Naive thymus-derived CD4-positive, alpha-beta T cell (primary cell): ENCODE measurements around the gene KIF4B. TPM values are rescaled to one million over a fixed set of nuclear protein-coding genes. Genes with fewer than 3 reads are reported as not detected.
"Not testable (repeated sequence)": the region's sequence is repeated elsewhere in the genome, so short reads cannot be mapped to it uniquely, and the experiment has no call there.

Experiments used
- ATAC-seq: fragments of 150-1000 bp; cut with Tn5 transposase; 2 replicates; pipeline ENCODE4 v1.10.0; 2021; ENCODE audit warnings: mild to moderate bottlenecking, moderate library complexity
- CTCF ChIA-PET: fragments of 350-600 bp; sonication (Branson Sonifier 250); formaldehyde crosslinking; loops from one replicate; lab custom pipeline; 2021; ENCODE audit warnings: antibody characterized with exemption; lab: Charles Lee
- POLR2A ChIA-PET: fragments of 350-600 bp; sonication (Branson Sonifier 250); formaldehyde crosslinking; loops from one replicate; lab custom pipeline; 2021; ENCODE audit warnings: antibody characterized with exemption, inconsistent platforms; lab: Charles Lee
- DNase-seq, 9 donors: peaks; one replicate each; pipeline versions ENCODE4 v3.0.0 to v3.0.0-alpha.2; 2020 to 2022; ENCODE audit warnings: mixed read lengths in 1 of 9
- H3K27ac ChIP-seq: one replicate; pipeline ENCODE4 v1.7.0; 2013; ENCODE audit warnings: mild to moderate bottlenecking, low read depth, low read length, moderate library complexity
- H3K27me3 ChIP-seq, 2 donors: one replicate each; pipeline ENCODE4 v1.7.0; 2013; ENCODE audit warnings: low read length in 2 of 2, mild to moderate bottlenecking in 2 of 2, moderate library complexity in 2 of 2; ENCODE audit not compliant: control insufficient read depth in 2 of 2, insufficient read depth in 2 of 2
- H3K36me3 ChIP-seq, 3 experiments: 1 replicate in 2 of 3; 2 replicates in 1 of 3; pipeline ENCODE4 v1.7.0; 2013; ENCODE audit warnings: low read length in 3 of 3, mild to moderate bottlenecking in 3 of 3, moderate library complexity in 1 of 3; ENCODE audit not compliant: insufficient read depth in 3 of 3, control insufficient read depth in 2 of 3
- H3K4me1 ChIP-seq, 2 donors: one replicate each; pipeline ENCODE4 v1.7.0; 2013; ENCODE audit warnings: low read length in 2 of 2, mild to moderate bottlenecking in 2 of 2, moderate library complexity in 1 of 2; ENCODE audit not compliant: control insufficient read depth in 2 of 2, insufficient read depth in 2 of 2
- H3K4me3 ChIP-seq: 2 replicates; pipeline ENCODE4 v1.7.0; 2013; ENCODE audit warnings: mild to moderate bottlenecking, low read length
- H3K9me3 ChIP-seq, 3 experiments: 1 replicate in 2 of 3; 2 replicates in 1 of 3; pipeline ENCODE4 v1.7.0; 2013; ENCODE audit warnings: low read length in 3 of 3; ENCODE audit not compliant: control insufficient read depth in 2 of 3
- H3K27ac Mint-ChIP-seq, 9 donors: one replicate each; pipeline ENCODE4 v1.8.0; 2020 to 2022; ENCODE audit warnings: mixed read lengths in 9 of 9, mild to moderate bottlenecking in 8 of 9, moderate library complexity in 5 of 9, inconsistent platforms in 2 of 9
- H3K27me3 Mint-ChIP-seq, 5 donors: one replicate each; pipeline ENCODE4 v1.8.0; 2021 to 2022; ENCODE audit warnings: mixed read lengths in 5 of 5, mild to moderate bottlenecking in 1 of 5
- H3K36me3 Mint-ChIP-seq, 5 donors: one replicate each; pipeline ENCODE4 v1.8.0; 2020 to 2022; ENCODE audit warnings: mixed read lengths in 5 of 5, mild to moderate bottlenecking in 3 of 5, inconsistent platforms in 1 of 5
- H3K4me1 Mint-ChIP-seq, 7 donors: one replicate each; pipeline ENCODE4 v1.8.0; 2020 to 2022; ENCODE audit warnings: mixed read lengths in 7 of 7, mild to moderate bottlenecking in 3 of 7, inconsistent platforms in 1 of 7
- H3K4me3 Mint-ChIP-seq, 10 donors: one replicate each; pipeline ENCODE4 v1.8.0; 2020 to 2022; ENCODE audit warnings: mild to moderate bottlenecking in 10 of 10, mixed read lengths in 10 of 10, moderate library complexity in 6 of 10, inconsistent platforms in 2 of 10
- H3K9me3 Mint-ChIP-seq, 11 donors: one replicate each; pipeline ENCODE4 v1.8.0; 2020 to 2022; ENCODE audit warnings: mixed read lengths in 11 of 11, mild to moderate bottlenecking in 4 of 11, inconsistent platforms in 1 of 11, moderate library complexity in 1 of 11
- intact Hi-C, 2 donors: fragments of 100-400 bp; cut with micrococcal nuclease; formaldehyde crosslinking; loops; one replicate each; pipeline ENCODE4 v1.15.1; 2023
- polyA plus RNA-seq, 2 donors: library from polyadenylated mRNA; unstranded; fragments of 300-500 nt; fragmentation: Illumina TruSeq; gene quantifications; one replicate each; pipeline ENCODE4 v1.2.3, GENCODE V29; 2021
- total RNA-seq, 6 experiments: library from RNA in 5 of 6; stranded (reverse) in 5 of 6; gene quantifications; 1 replicate in 5 of 6; 2 replicates in 1 of 6; pipeline ENCODE4 v1.2.3 and lab custom pipeline; 2021 to 2026

Gene KIF4B
- total and polyA plus RNA-seq, 7 experiments from 2014 or later = 0.10 TPM; not detected in 6

DNA sequence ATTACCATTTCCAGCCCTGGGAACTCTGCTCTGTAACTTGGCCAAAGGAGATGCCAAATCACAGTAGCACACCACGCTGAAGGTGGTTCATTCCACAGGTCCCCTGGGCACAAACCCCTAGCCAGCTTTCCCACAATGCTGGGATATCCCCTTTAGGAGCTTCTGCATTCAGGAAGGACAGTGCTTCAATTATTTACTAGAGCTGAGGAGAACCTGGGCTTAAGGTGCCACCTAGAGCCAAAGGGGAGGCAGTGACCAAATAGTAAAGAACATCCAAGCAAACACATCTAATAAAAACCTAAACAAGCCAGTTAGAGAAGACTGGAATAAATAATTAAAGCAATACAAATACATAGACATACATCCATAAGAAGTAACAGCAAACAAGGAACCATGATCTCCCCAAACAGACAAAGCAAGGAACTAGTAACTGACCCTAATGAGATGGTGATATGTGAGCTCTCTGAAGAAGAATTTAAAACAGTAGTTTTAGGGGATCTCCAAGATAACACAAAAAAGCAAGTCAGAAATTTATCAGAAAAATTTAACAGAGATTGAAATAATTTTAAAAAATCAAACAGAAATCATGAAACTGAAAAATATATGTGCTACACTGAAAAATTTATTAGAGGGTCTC is 14.6 kb downstream of the KIF4B start:
- Histone ChIP-seq H3K27ac (no peak overlapping the region), H3K4me1 (no peaks in the 10 kb centered on the region), H3K4me3 (no peak overlapping the region), H3K36me3 (no peaks in the 10 kb centered on the region), H3K27me3 (no peaks in the 10 kb centered on the region), H3K9me3 (peaks cover 0 to 11% (median 0%) of the 10 kb centered on the region in 3 experiments)
- Mint-ChIP-seq H3K27ac (no peak overlapping the region), H3K4me3 (no peak overlapping the region), H3K4me1 (peaks cover 0 to 1% (median 0%) of the 10 kb centered on the region in 7 donors), H3K27me3 (peaks cover 6 to 21% (median 17%) of the 10 kb centered on the region in 5 donors), H3K9me3 (peaks cover 0 to 38% (median 13%) of the 10 kb centered on the region in 11 donors), H3K36me3 (peaks cover 0 to 8% (median 0%) of the 10 kb centered on the region in 5 donors)
- POLR2A ChIA-PET = no interaction called here
- ATAC-seq = no peak
- intact Hi-C loops = no loop called here
- DNase-seq = no peak
- CTCF ChIA-PET = no interaction called here

DNA sequence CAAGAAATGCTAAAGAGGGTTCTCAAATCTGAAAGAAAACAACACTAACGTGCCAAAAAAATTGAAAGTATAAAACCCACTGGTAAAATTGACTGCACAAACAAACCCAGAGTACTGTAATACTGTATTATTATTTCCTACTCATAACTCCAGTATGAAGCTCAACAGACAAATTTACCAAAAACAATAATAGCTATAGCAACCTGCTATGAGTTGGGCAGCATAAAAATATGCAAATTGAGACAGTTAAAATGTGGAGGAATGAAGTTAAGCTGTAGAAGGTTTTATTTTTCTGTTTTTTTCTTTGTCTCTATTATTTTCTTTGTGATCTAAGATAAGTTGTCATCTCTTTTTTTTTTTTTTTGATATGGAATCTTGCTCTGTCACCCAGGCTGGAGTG is 15.7 kb downstream of the KIF4B start:
- H3K27me3 ChIP-seq = no peaks in the 10 kb centered on the region
- peaks cover 0 to 38% (median 13%) of the 10 kb centered on the region in 11 donors for H3K9me3 Mint-ChIP-seq
- ATAC-seq = no peak
- peaks cover 0 to 1% (median 0%) of the 10 kb centered on the region in 7 donors for H3K4me1 Mint-ChIP-seq
- peaks cover 0 to 11% (median 0%) of the 10 kb centered on the region in 3 experiments for H3K9me3 ChIP-seq
- H3K4me3 Mint-ChIP-seq = no peak overlapping the region
- no peaks in the 10 kb centered on the region for H3K4me1 ChIP-seq
- intact Hi-C loops = no loop called here
- H3K27ac Mint-ChIP-seq = no peak overlapping the region
- ChIA-PET CTCF (no interaction called here), POLR2A (no interaction called here)
- H3K36me3 ChIP-seq = no peaks in the 10 kb centered on the region
- no peak overlapping the region for H3K27ac ChIP-seq
- H3K27me3 Mint-ChIP-seq = peaks cover 4 to 18% (median 14%) of the 10 kb centered on the region in 5 donors
- no peak overlapping the region for H3K4me3 ChIP-seq
- H3K36me3 Mint-ChIP-seq = peaks cover 0 to 8% (median 0%) of the 10 kb centered on the region in 5 donors
- no peak for DNase-seq

DNA sequence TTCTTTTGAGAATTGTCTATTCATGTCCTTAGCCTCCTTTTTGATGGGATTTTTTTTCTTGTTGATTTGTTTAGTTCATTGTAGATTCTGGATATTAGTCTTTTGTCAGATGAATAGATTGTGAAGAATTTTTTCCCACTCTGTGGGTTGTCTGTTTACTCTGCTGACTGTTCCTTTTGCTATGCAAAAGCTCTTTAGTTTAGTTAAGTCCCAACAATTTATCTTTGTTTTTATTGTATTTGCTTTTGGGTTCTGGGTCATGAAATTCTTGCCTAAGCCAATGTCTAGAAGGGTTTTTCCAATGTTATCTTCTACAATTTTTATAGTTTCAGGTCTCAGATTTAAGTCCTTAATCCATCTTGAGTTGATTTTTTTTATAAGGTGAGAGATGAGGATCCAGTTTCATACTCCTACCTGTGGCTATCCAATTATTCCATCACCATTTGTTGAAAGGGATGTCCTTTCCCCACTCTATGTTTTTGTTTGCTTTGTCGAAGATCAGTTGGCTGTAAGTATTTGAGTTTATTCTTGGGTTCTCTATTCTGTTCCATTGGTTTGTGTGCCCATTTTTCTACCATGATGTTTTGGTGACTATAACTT is 20.7 kb downstream of the KIF4B start:
- H3K27ac ChIP-seq, H3K4me3 Mint-ChIP-seq, intact Hi-C loops, DNase-seq, ATAC-seq, H3K27me3 ChIP-seq, H3K36me3 ChIP-seq, H3K4me1 Mint-ChIP-seq, H3K27ac Mint-ChIP-seq, H3K36me3 Mint-ChIP-seq, H3K4me1 ChIP-seq, CTCF ChIA-PET, POLR2A ChIA-PET, H3K4me3 ChIP-seq, H3K9me3 ChIP-seq: not testable (repeated sequence)
- Mint-ChIP-seq H3K9me3 (peaks cover 0 to 15% (median 3%) of the 10 kb centered on the region in 11 donors), H3K27me3 (peaks cover 15 to 29% (median 18%) of the 10 kb centered on the region in 5 donors)

- CTCF ChIA-PET, H3K27me3 ChIP-seq, DNase-seq, H3K4me3 ChIP-seq, H3K9me3 ChIP-seq, H3K4me3 Mint-ChIP-seq, H3K4me1 Mint-ChIP-seq, POLR2A ChIA-PET, H3K4me1 ChIP-seq, ATAC-seq, H3K27ac Mint-ChIP-seq, H3K36me3 ChIP-seq, intact Hi-C loops, H3K36me3 Mint-ChIP-seq, H3K27ac ChIP-seq: not testable (repeated sequence)
- H3K9me3 Mint-ChIP-seq = peaks cover 0 to 15% (median 2%) of the 10 kb centered on the region in 11 donors
- peaks cover 15 to 29% (median 18%) of the 10 kb centered on the region in 5 donors for H3K27me3 Mint-ChIP-seq
These were observed 21.5 kb downstream of the KIF4B start for GRCh38 chr5:155035087-155035486.

GRCh38 chr5:155040984-155041653 is 27.6 kb downstream of the KIF4B start:
- POLR2A ChIA-PET = no interaction called here
- Histone ChIP-seq H3K27me3 (no peaks in the 10 kb centered on the region), H3K27ac (no peak overlapping the region), H3K4me1 (no peaks in the 10 kb centered on the region), H3K9me3 (no peaks in the 10 kb centered on the region), H3K4me3 (no peak overlapping the region), H3K36me3 (no peaks in the 10 kb centered on the region)
- no peak overlapping the region for H3K27ac Mint-ChIP-seq
- CTCF ChIA-PET = no interaction called here
- DNase-seq = no peak
- H3K4me1 Mint-ChIP-seq = no peaks in the 10 kb centered on the region
- peaks cover 12 to 62% (median 49%) of the 10 kb centered on the region in 5 donors for H3K27me3 Mint-ChIP-seq
- intact Hi-C loops = no loop called here
- no peaks in the 10 kb centered on the region for H3K36me3 Mint-ChIP-seq
- no peak for ATAC-seq
- H3K9me3 Mint-ChIP-seq = peaks cover 0 to 3% (median 0%) of the 10 kb centered on the region in 11 donors
- H3K4me3 Mint-ChIP-seq = no peak overlapping the region

DNA sequence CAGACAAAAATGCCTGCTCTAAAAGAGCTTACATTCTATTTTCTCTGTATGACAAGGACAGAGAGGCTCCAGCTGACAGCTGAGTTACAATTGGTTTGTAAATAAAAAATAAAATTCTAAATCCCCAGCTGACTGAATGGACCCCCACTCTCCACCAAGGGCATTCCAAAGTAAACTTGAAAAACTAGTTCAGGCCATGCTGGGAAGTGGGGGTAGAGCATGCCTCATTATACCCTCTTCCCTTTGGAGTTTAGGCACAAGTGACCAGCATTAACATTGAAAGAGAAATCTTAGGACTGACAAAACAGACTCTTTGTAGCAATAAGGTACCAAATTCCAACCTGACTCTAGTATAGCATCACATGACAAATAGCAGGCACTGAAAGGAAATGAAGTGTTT is 31.0 kb downstream of the KIF4B start:
- no peaks in the 10 kb centered on the region for H3K36me3 ChIP-seq
- H3K27me3 ChIP-seq = no peaks in the 10 kb centered on the region
- no peaks in the 10 kb centered on the region for H3K4me1 Mint-ChIP-seq
- no peak overlapping the region for H3K27ac Mint-ChIP-seq
- CTCF ChIA-PET = no interaction called here
- H3K4me3 Mint-ChIP-seq = no peak overlapping the region
- POLR2A ChIA-PET = no interaction called here
- H3K9me3 ChIP-seq = no peaks in the 10 kb centered on the region
- DNase-seq = no peak
- intact Hi-C loops = no loop called here
- H3K27ac ChIP-seq = no peak overlapping the region
- H3K9me3 Mint-ChIP-seq = no peaks in the 10 kb centered on the region
- peaks cover 4 to 46% (median 36%) of the 10 kb centered on the region in 5 donors for H3K27me3 Mint-ChIP-seq
- no peaks in the 10 kb centered on the region for H3K4me1 ChIP-seq
- no peak overlapping the region for H3K4me3 ChIP-seq
- ATAC-seq = no peak
- no peaks in the 10 kb centered on the region for H3K36me3 Mint-ChIP-seq
